Anterior cingulate cortex (tissue), 58 donors: ENCODE data around the gene CDK5RAP2.

Experiments used
- DNase-seq, 58 donors: peaks; one replicate each; lab custom pipeline; 2025; lab: John Stamatoyannopoulos, UW

The CDK5RAP2 gene

DNA sequence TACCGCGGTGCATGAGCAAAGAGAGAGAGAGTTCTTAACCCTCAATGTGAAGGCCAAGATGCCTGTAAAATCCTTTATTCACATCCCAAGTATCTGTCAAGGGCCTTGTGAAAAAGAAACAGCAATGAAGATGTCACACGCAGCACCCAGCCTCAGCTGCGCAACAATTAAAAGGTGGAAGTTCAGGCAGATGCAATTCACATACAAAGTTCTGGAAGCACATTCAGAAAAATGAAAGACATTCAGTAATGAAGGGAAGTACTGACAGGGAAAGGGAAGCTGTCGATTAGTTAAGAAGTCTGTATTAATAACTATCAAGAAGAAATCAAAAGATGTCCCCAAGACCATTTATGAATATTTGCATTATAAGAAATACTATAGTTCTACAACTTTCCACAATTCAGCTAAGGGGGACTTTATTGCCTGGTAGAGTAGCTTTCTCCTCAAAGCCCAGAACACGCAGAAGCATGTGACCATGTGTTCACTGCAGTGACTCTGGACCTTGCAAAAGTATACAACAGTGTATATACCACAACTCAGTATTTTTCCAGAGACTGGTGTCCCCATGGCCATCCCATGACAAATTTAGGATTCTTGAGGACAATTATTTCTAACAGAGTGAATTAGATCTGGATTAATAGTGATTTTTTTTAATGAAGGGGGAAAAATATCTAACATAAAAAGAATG, 137.5 kb downstream of the CDK5RAP2 start:
- no peak for DNase-seq

DNA sequence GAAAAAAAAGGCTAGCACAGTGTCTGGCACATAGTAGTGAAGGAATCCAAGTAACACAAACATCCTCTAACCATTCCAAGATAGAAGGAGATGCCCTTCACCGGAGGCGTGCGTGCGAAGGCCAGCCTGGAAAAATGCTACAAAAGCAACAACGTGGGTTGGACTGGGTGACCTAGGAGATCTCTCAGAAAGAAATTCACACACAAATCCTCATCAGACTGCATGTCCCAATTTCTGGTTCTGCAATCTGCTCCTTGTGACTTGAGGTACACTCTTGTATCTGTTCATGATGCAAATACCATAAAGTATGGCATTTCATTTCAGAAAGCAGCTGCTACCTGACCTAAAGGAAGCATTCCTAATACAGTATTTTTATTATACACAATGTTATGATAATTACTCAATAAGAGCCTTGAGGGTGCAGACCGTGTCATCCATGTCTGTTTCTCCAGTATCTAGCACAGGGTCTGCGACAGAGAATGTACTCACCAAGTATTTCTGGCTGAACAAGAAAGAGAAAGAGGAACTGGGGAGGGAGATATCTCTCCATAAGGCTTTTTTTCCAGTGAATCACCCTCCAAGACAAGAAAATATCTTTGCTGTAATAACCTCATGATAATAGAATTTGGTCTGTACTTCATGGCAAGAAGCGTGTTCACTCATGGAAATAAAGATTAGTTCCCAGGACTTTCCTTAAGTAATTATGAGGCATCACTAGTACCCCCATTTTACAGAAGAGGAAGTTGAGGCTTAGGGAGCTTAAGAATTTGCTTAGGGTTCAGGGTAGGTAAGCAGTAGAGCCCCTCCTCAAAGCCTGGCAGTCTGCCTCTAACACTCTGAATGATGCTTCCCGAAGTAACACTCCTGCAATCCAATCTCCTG, 138.3 kb downstream of the CDK5RAP2 start:
- no peak for DNase-seq

DNA sequence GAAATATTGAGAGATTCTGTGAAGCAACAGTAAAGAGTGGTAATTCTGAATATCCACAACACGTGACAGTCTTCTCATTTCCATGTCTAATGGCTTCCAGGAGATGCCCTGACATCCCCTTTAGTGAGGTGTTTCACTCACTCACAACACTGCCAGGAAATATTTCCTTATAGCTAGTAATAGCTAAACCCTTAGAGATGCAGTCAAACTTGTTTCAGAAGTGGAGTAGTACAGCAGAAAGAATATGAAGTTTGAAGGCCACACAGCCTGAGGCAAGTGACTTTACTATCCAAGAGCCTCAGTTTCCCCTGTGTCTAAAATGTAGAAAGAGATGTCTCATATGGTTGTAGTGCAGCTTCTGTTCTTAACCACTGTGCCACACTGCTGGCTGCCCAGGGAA, 139.2 kb downstream of the CDK5RAP2 start:
- no peak for DNase-seq

DNA sequence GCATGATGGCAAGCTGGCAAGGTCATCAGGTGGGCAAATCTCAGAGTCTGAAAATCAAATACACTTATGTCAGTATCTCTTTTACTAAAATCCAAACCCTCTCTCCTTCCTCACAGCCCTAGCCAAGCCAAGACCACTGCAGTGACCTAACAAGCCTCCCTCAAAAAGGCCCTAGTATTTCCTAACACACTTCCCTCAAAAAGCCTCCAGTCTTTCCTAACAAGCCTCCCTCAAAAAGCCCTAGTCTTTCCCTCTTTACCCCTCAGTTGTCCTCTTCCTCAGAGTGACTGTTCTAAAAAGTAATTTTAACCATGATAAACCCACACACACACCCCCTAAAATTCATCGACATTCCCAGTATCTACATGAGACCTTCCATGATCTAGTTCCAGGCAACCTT, 140.0 kb downstream of the CDK5RAP2 start:
- no peak for DNase-seq

DNA sequence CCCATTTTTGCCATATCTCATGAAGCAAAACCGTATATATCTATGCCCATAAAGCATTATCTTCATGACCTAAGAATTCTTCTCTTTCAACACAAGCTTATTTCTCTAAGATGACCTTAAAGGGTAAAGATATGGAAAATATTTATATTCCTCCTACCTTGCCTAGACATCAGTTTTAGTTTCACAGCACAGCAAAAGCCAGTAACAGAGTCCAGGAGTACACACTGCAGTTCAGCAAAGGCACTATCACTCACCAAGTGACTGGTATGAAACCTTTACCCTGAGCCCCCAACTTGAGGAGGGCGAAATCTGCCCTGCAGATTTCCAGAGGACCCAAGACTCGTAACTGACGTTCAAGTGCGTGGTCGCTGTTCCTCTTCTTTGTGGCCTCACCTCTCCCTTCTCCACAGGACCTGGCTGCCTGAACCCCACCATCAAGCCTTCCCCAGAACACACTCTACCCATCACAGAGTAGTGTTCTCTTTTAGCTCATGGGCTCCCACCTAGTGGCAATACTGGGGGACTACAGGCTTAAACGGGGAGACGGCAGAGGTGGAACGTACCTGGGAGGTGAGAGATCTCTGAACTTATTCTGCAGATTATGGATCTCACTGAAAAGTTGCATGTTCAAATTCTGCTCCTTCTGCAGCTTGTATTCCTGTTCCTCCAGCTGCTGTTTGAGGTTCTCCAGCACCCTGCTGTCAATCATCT, 141.0 kb downstream of the CDK5RAP2 start:
- peak in 1 of 58 donors; percentile 10 for DNase-seq

DNA sequence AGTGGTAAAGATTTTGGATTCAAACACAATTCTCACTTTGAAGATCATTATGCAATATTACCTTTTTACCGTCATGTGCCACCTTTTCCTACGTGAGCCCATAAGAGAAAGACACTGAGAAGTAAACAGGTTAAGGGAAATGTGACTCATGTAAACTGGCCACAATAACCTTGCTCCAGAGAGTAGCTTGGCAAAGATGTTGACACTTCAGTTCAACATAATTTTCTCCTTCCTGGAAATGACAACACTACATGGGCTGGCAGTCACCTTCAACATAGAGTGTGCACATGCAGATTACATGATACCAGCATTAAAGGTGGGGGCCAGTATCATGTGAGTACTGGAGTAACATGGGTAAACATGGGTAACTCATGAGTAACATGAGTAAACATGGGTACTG, 141.9 kb downstream of the CDK5RAP2 start:
- DNase-seq, result no peak

DNA sequence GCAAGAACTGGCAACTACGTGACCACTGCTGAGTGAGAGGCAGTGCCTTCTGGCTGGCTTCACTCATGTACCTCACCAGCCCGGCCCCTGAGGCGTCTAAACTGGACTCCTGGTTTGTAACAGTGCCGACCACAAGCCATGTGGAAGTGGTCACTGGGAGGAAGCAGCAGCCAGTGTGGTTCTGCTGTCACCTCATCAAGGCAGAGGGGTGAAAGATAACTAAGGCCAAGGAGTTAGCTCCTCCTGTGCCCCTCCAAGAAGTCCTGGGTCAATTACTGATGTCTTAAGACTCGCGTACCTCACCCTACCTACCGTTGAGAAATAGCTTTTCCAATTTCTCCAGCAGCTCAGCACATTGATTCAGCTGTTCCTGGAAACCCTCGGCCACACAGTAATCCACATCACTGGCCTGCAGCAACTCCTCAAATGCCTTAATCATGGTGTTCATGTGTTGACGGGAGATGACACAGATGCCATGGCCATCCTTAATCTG, 142.9 kb downstream of the CDK5RAP2 start:
- DNase-seq, result peak in 1 of 58 donors; percentile 21

DNA sequence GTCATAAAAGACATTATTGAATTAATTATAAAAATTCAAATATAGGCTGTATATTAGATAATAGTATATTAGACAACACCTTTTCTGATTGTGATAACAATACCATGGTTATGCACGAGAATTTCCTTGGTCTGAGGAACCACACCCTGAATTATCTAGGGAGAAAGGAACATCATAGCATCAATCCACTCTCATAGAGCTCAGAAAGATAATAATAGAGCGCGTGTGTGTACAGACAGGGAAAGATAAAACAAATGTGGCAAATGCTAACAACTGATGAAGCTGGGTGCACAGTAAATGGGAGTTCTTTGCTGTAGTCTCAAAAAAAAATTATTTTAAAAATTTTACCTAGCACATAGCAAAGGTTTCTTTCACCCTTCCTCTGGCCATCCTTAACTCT, 143.5 kb downstream of the CDK5RAP2 start:
- DNase-seq, result no peak

DNA sequence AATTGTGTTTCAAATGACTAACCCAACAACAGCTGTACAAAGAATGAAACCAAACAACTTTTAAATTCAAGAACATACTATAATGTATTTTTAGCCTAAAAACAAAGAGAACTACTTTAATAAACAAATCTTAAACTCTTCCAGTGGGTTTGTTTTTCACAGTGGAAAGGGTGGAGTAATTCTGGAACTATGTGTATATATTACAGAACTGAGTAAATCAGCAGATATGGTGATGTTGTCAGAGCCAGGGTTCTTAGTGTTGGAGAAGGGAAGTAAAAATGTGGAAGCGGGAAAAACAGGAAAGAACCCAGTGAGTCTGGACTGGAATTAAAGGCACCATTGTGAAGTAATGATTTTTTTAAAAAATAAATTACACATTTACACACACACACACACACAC, 144.9 kb downstream of the CDK5RAP2 start:
- no peak for DNase-seq

DNA sequence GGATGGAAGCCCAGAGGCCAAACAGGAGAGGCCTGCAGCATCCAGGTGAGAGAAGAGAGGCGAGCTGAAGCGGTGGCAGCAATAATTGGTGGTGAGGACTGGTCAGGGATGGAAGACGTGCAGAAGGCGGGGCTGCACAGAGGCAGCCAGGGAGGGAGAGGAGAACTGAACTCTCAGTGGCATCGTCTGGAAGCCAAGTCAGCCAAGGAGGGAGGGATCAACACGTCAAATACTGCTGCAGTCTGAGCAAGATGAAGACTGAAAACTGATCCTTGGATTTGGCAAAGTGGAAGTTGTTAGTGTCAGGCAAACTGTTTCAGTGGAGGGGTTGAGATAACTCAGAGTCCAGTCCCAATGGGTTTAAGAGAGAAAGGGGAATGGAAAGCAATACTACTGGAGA, 145.4 kb downstream of the CDK5RAP2 start:
- no peak for DNase-seq

DNA sequence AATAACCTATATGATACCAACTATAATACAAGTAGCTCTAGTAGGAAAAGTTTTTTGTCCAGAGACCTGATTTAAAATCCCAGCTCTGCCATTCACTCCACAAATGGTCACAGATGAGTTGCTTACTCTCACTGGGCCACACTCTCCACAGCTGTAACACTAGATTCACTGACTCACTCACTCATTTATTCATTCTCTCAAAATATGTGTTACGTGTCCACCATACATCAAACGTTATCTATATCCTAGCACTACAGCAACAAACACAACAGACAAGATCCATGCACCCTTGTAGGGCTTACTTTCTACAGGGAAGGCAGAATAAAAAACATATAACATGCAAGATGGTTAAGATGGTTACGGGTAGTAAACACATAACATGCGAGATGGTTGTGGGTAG, 146.3 kb downstream of the CDK5RAP2 start:
- no peak for DNase-seq

DNA sequence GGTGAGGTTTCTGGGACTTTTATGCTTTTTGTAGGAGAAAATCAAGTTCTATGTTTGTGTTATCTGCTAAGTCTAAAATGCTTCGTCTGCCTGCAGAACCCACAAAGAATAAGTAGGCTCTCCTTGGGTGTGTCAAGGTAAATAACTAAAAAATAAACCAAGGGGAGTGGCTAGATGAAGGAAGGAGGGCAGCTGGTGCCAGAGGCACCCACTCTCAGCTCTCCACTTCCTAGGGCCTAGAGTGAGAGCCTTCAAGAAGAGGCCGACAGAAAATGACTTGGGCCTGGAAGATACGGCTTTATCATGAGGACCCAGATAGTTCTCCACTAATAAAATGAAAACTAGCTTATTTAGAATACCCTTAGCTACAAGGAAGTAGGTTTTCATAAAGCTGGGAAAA, 147.4 kb downstream of the CDK5RAP2 start:
- DNase-seq, result no peak

DNA sequence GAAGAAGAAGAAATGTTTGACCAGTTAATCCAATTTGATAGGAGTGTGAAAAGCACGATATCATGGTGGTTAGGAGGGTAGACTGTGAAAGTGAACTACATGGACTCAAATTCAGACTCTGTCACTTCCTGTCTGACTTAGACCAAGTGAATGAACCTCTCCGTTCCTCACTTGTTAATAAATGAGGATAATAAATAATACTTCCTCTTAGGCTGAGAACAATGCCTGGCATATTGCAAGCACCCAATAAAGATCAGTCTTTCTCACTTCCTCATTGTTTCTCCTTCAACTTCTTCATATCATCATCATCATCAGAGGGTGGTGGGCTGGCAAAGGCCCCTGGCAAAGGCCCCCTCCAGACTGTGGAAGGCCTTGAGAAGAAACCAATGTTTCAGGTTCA, 148.7 kb downstream of the CDK5RAP2 start:
- DNase-seq, result no peak

DNA sequence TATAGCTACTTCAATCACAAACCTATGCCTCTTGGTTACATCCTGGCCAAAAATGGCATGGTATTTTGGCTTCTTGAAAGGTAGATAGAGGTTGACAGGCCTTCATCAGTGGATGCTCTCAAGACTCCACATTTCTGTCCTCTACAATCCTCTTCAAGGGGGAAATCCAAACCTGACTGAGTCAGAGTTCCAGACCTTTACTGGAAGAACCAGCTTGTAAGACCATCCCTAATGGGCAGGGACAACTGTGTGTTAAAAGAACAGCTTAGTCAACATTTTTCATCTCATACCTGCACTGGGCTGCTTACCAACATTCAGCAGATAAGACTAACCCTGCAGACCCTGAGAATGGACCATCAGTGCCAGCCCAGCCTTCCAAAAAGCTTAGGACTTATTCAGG, 155.7 kb downstream of the CDK5RAP2 start:
- DNase-seq, result no peak

DNA sequence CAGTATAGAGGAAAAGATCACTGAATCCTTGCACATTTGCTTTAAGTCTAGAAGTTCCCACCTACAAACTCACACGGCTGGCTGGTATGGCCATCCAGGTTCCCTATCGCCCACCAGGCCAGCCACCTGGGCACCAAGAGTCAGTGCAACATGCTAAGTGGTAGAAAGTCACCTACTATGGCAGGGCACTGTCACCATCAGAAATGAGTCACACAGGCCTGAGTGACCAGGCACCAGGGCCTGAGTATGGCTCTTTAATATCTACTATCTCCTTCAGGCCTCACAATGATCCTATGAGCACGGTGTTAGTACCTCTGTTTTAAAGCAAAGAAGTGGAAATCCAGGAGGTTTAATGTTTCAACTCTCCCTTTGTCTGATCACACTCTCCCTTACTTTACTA, 156.2 kb downstream of the CDK5RAP2 start:
- DNase-seq, result peak in 1 of 58 donors; percentile 7

DNA sequence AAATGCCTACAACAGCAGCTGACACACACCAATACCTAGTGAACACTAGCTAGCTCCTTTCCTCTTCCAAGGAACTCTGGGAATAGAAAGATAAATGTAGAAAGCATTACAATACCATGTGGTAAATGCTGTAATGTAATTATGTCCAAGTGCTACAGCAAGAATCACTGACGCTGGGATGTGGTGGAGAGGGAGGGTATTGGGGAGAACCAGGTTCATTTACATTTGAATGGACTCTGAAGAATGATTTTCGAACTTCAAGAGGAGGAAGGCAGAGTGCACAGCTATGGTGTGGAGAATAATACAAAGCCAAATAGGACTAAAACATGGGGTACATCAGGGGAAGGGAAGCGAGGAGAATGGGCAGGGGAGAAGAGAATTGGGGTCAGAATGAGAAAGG, 158.0 kb downstream of the CDK5RAP2 start:
- DNase-seq, result no peak

DNA sequence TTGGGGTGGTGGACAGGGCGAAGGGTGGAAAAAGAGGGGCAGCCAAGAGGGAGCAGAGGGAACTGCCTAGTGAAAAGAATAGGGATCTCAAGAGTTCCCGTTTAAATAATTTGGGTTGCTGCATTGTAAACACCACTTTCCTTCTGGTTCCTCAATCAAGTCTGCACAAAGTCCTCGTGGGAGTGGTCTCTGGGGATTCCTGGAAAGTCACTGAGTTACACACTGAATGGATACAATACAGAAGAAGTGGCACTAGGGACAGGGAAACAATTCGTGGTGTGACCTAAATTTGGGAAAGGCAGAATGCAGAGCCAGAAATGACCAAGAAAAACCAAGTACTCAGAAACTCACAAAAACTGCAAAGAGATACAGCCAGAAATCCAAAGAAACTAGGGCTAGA, 161.7 kb downstream of the CDK5RAP2 start:
- DNase-seq, result no peak

DNA sequence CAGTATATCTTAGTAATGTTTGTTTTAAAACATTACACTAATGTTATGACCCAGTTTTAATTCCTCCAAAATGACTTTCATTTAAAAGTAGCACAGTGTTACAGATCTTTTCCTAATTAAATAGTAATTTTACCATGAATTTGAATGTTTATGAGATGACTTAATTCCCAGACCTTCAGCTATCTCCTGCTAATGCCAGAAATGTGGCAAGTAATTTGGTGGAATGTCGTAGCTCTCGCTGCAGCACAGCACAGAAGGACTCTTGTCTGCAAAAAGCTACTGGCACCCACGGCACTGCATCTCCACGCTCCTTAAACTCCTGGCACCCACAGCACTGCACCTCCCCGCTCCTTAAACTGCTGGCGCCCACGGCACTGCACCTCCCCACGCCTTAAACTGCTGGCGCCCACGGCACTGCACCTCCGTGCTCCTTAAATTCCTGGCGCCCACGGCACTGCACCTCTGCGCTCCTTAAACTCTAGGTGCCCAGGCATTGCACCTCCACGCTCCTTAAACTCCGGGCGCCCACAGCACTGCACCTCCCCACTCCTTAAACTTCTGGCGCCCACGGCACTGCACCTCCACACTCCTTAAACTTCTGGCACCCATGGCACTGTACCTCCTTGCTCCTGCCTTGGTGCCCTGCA, 163.1 kb downstream of the CDK5RAP2 start:
- no peak for DNase-seq

DNA sequence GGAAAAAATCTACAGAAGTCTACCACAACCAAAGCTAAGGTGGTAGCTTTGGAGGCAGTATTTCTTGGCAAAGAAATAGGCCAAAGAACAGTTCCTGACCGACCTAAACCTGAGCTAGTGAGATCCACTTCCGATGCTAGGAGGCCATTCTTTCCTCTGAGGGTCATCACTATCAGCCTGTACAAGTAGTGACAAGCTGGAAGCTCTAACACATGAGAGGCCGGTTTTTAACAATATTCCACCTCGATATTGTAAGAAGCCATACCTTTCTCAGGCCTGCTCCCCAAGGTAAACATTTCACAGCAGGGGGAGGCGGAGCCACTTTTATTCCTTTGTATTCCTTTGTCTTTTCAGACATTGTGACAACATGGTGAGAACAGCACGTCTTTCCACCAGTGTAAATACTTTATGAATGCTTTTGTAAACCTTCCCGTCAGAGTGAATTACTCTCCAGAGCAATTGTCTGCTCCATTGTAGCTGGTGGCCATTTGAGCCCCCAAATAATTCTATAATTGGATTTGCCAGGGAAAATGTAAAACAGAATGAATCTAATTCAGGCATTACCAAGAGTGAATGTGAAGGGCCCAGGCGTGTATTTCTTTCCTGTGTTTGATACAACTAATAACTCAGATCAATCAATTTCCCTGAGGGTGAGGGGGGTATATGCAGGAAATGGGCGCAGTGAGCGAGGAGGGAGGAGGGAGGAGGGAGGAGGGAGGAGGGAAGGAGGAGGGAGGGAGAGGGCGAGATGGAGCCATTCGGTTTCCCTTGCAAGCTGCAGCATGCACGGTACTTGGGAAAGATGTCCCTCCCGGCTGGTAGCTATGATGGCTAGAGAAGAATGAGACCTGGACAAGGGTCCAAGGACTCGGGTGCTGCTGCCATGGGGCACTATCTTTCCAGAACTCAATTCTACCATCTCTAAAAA, 166.6 kb downstream of the CDK5RAP2 start:
- DNase-seq, result no peak
